HK-2 (cell line): ENCODE data around the gene RSAD1.

Source experiments
- DNase-seq: peaks from one replicate; pipeline ENCODE4 v3.0.0-alpha.2; 2018; ENCODE audit not compliant: unreplicated experiment

The RSAD1 gene

GRCh38 chr17:50478391-50479381 is at the start of gene RSAD1:
TSS of gene RSAD1 (plus strand) at chr17:50478860. CDS start at chr17:50478885, 25 bp downstream.
- DNase-seq, result peak; percentile 91

- no peak for DNase-seq
Measured at GRCh38 chr17:50429793-50430192, 48.9 kb upstream of the RSAD1 start.

- DNase-seq, result no peak
Measured at GRCh38 chr17:50430821-50431618, 47.6 kb upstream of the RSAD1 start.

- no peak for DNase-seq
Measured at GRCh38 chr17:50432125-50432762, 46.4 kb upstream of the RSAD1 start.

- no peak for DNase-seq
Measured at GRCh38 chr17:50437409-50437808, 41.3 kb upstream of the RSAD1 start.

GRCh38 chr17:50439008-50439407 is 39.7 kb upstream of the RSAD1 start:
- no peak for DNase-seq

- DNase-seq, result no peak
Measured at GRCh38 chr17:50440172-50440837, 38.4 kb upstream of the RSAD1 start.

- DNase-seq, result no peak
Measured at GRCh38 chr17:50440838-50441829, 37.5 kb upstream of the RSAD1 start.

GRCh38 chr17:50443505-50443974 is 35.1 kb upstream of the RSAD1 start:
- DNase-seq, result no peak

GRCh38 chr17:50444841-50445715 is 33.6 kb upstream of the RSAD1 start:
- no peak for DNase-seq

GRCh38 chr17:50445730-50446325 is 32.8 kb upstream of the RSAD1 start:
- no peak for DNase-seq

GRCh38 chr17:50447870-50448595 is 30.6 kb upstream of the RSAD1 start:
- no peak for DNase-seq

- DNase-seq, result no peak
Measured at GRCh38 chr17:50448643-50449042, 30.0 kb upstream of the RSAD1 start.

- no peak for DNase-seq
Measured at GRCh38 chr17:50451943-50452629, 26.6 kb upstream of the RSAD1 start.

GRCh38 chr17:50452630-50453300 is 25.9 kb upstream of the RSAD1 start:
- no peak for DNase-seq

GRCh38 chr17:50453901-50454300 is 24.8 kb upstream of the RSAD1 start:
- no peak for DNase-seq

GRCh38 chr17:50457621-50458020 is 21.0 kb upstream of the RSAD1 start:
- DNase-seq, result no peak
